Liver (tissue), 9 donors: Measurements from ENCODE around the gene CRELD2. TPM values are rescaled to one million over a fixed set of nuclear protein-coding genes. Genes with fewer than 3 reads are reported as not detected.
A peak's percentile ranks its signal among the peaks of the same experiment; 100 is the strongest.

ENCODE experiments used
- DNase-seq: peaks from one replicate; pipeline ENCODE4 v3.0.0-alpha.2; 2017; ENCODE audit warnings: low spot score
- H3K27ac ChIP-seq, 2 donors: one replicate each; pipeline ENCODE4 v1.7.0; 2013; ENCODE audit warnings: inconsistent platforms in 2 of 2, low read length in 2 of 2, control low read depth in 1 of 2, low read depth in 1 of 2, mild to moderate bottlenecking in 1 of 2
- H3K27me3 ChIP-seq, 4 donors: one replicate each; pipeline versions ENCODE4 v1.6.1 to v1.7.0; 2013; ENCODE audit warnings: low read length in 3 of 4, inconsistent platforms in 1 of 4, mild to moderate bottlenecking in 1 of 4, moderate library complexity in 1 of 4; ENCODE audit not compliant: control insufficient read depth in 4 of 4, insufficient read depth in 4 of 4
- H3K36me3 ChIP-seq, 4 donors: one replicate each; pipeline versions ENCODE4 v1.6.1 to v1.7.0; 2013; ENCODE audit warnings: low read length in 3 of 4, mild to moderate bottlenecking in 3 of 4, low read depth in 1 of 4, moderate library complexity in 1 of 4; ENCODE audit not compliant: control insufficient read depth in 4 of 4, insufficient read depth in 3 of 4
- H3K4me1 ChIP-seq, 4 donors: one replicate each; pipeline versions ENCODE4 v1.6.1 to v1.7.0; 2013; ENCODE audit warnings: low read length in 3 of 4, mild to moderate bottlenecking in 3 of 4, moderate library complexity in 1 of 4; ENCODE audit not compliant: control insufficient read depth in 4 of 4, insufficient read depth in 4 of 4
- H3K4me3 ChIP-seq, 3 donors: one replicate each; pipeline versions ENCODE4 v1.6.1 to v1.7.0; 2013; ENCODE audit warnings: low read length in 3 of 3, control low read depth in 1 of 3, low read depth in 1 of 3, mild to moderate bottlenecking in 1 of 3
- H3K9ac ChIP-seq, 2 donors: one replicate each; pipeline ENCODE4 v1.7.0; 2013; ENCODE audit warnings: low read length in 2 of 2, mild to moderate bottlenecking in 2 of 2, moderate library complexity in 2 of 2, control low read depth in 1 of 2, low read depth in 1 of 2
- H3K9me3 ChIP-seq, 4 donors: one replicate each; pipeline versions ENCODE4 v1.6.1 to v1.7.0; 2013; ENCODE audit warnings: low read length in 3 of 4; ENCODE audit not compliant: control insufficient read depth in 4 of 4
- EGR1 ChIP-seq, 2 donors: IDR thresholded peaks; 2 replicates each; pipeline ENCODE4 v1.6.1; 2016 to 2018; ENCODE audit warnings: antibody characterized with exemption in 2 of 2, low read depth in 2 of 2
- FOXA1 ChIP-seq: IDR thresholded peaks from 2 replicates; pipeline ENCODE4 v1.6.1; 2016; ENCODE audit warnings: antibody characterized with exemption
- FOXA2 ChIP-seq: IDR thresholded peaks from 2 replicates; pipeline ENCODE4 v1.6.1; 2016; ENCODE audit warnings: antibody characterized with exemption
- GABPA ChIP-seq, 2 donors: IDR thresholded peaks in 1 of 2; conservative IDR thresholded peaks in 1 of 2; 2 replicates each; pipeline ENCODE4 v1.6.1; 2016; ENCODE audit warnings: antibody characterized with exemption in 2 of 2, mild to moderate bottlenecking in 1 of 2, moderate library complexity in 1 of 2
- HNF4A ChIP-seq, 2 donors: conservative IDR thresholded peaks; 2 replicates each; pipeline ENCODE4 v1.6.1; 2016; ENCODE audit warnings: antibody characterized with exemption in 2 of 2, mild to moderate bottlenecking in 2 of 2
- HNF4G ChIP-seq: IDR thresholded peaks from 2 replicates; pipeline ENCODE4 v1.6.1; 2016; ENCODE audit warnings: antibody characterized with exemption
- JUND ChIP-seq, 2 donors: IDR thresholded peaks; 2 replicates each; pipeline ENCODE4 v1.6.1; 2016; ENCODE audit warnings: antibody characterized with exemption in 2 of 2
- NR2F2 ChIP-seq: IDR thresholded peaks from 2 replicates; pipeline ENCODE4 v1.6.1; 2016; ENCODE audit warnings: antibody characterized with exemption
- RAD21 ChIP-seq, 2 donors: IDR thresholded peaks; 2 replicates each; pipeline ENCODE4 v1.6.1; 2016; ENCODE audit warnings: antibody characterized with exemption in 2 of 2, mild to moderate bottlenecking in 2 of 2
- RXRA ChIP-seq, 2 donors: IDR thresholded peaks; 2 replicates each; pipeline ENCODE4 v1.6.1; 2017 to 2018; ENCODE audit warnings: antibody characterized with exemption in 2 of 2, mild to moderate bottlenecking in 1 of 2
- SP1 ChIP-seq: IDR thresholded peaks from 2 replicates; pipeline ENCODE4 v1.6.1; 2018; ENCODE audit warnings: antibody characterized with exemption, mild to moderate bottlenecking
- TAF1 ChIP-seq: conservative IDR thresholded peaks from 2 replicates; pipeline ENCODE4 v1.6.1; 2016; ENCODE audit warnings: antibody characterized with exemption, mild to moderate bottlenecking
- YY1 ChIP-seq: IDR thresholded peaks from 2 replicates; pipeline ENCODE4 v1.6.1; 2016; ENCODE audit warnings: antibody characterized with exemption, mild to moderate bottlenecking
- WGBS: extraction: QIAGEN DNeasy Blood & Tissue Kit; methylation state at CpG from one replicate; pipeline ENCODE4 v1.1.7; 2013; 5-methylcytosine and 5-hydroxymethylcytosine counted together
- polyA plus RNA-seq, 2 donors: library from polyadenylated mRNA; stranded (reverse) in 1 of 2; unstranded in 1 of 2; fragments of 200-250 nt in 1 of 2; fragments of >200 nt in 1 of 2; fragmentation: Nextera tagmentation in 1 of 2; extraction: Ambion mirVana in 1 of 2; gene quantifications; one replicate each; pipeline versions ENCODE4 v1.2.1 to v1.2.3, GENCODE V29; 2013 to 2015
- total RNA-seq, 2 donors: library from RNA; depleted of rRNA; stranded (reverse); fragments of >200 nt; gene quantifications; one replicate each; pipeline ENCODE4 v1.2.3, GENCODE V29; 2014
- TF ChIP-seq, protein P1 (sequence below): fragments of 150-350 bp; IDR thresholded peaks from 2 replicates; pipeline ENCODE4 v1.5.1; 2017; ENCODE audit warnings: improper control_type of control experiment, low read depth, low read length; ENCODE audit not compliant: missing input control
- TF ChIP-seq, protein P2 (sequence below): IDR thresholded peaks from 2 replicates; pipeline ENCODE4 v1.6.1; 2016; ENCODE audit warnings: antibody characterized with exemption, mild to moderate bottlenecking
- TF ChIP-seq, protein P3 (sequence below): IDR thresholded peaks from 2 replicates; pipeline ENCODE4 v1.6.1; 2016; ENCODE audit warnings: antibody characterized with exemption
- TF ChIP-seq, protein P4 (sequence below): IDR thresholded peaks from 2 replicates; pipeline ENCODE4 v1.6.1; 2016; ENCODE audit warnings: antibody characterized with exemption
- TF ChIP-seq, protein P5 (sequence below): IDR thresholded peaks from 2 replicates; pipeline ENCODE4 v1.6.1; 2016; ENCODE audit warnings: antibody characterized with exemption
- donor health status: healthy.
- donor health status: healthy.
- donor health status: healthy.
- donor health status: healthy.
- donor health status: healthy.

Gene CRELD2
- total and polyA plus RNA-seq, 4 donors, result 17.2 to 98.1 (median 57.1) TPM

DNA sequence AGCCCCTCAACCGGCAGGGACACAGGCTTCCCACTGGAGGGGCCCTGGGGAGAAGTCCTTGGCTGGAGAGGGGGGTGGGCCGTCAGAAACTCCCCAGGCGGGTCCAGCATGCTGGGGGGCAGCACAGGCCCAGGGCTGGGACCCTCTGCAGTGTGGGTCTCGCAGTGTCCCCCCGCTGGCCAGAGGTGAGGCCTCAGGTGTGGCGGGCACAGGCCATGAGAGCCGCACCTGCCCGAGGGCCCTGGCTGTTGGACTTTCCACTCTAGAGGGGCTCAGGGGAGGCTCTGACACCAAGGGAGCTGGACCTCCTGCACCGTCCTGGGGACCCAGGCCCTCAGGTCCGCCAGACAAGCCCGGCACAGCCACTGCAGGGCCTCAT lies 31.5 kb downstream of the CRELD2 start:
- Histone ChIP-seq H3K4me1 (peaks cover 14 to 51% (median 41%) of the 10 kb centered on the region in 4 donors), H3K36me3 (no peaks in the 10 kb centered on the region), H3K9ac (no peak overlapping the region), H3K9me3 (no peaks in the 10 kb centered on the region), H3K27me3 (no peaks in the 10 kb centered on the region), H3K4me3 (no peak overlapping the region), H3K27ac (no peak overlapping the region)
- no peak for TF ChIP-seq FOXA1
- no peak for TF ChIP-seq EGR1 (IDR thresholded peaks at IDR 0.05; ENCODE audit: low read depth in 2 of 2)
- TF ChIP-seq GABPA (IDR thresholded peaks at IDR 0.05 in 1 of 2, conservative IDR thresholded peaks at IDR 0.05 in 1 of 2), result no peak
- WGBS, result 84% methylated on average over 11 of the region's 11 CpGs
- DNase-seq, result no peak

DNA sequence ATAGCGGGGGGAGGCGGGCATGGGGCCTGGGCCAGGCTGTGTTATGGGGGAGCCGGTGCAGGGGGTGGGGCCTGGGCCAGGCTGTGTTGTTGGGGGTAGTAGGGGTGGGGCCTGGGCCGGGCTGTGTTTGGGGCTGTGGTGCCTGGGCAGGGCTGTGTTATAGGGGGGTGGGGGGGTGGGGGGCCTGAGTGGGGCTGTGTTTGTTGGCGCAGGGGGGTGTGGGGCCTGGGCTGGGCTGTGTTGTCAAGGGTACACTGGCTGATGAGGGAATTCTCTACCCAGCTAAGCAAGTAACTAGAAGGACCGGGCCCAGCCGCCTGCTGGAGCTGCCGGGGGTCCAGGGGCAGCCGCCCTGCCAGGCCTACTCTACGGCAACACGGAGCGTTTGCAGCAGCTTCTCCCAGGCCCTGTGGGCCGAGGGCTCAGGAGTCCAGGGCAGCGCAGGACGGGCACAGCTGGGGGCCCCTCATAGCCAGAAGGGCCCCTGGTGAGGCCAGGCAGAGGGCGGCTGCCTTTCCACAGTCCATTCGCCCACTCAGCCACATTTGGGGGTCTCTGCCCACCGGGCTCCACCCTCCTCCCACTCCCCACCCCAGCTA lies 32.1 kb downstream of the CRELD2 start:
- DNase-seq, result no peak
- Histone ChIP-seq H3K27me3 (no peaks in the 10 kb centered on the region), H3K4me3 (no peak overlapping the region), H3K27ac (peak overlapping the region in 1 of 2 donors; percentile 17), H3K9me3 (no peaks in the 10 kb centered on the region), H3K36me3 (no peaks in the 10 kb centered on the region), H3K4me1 (peaks cover 20 to 57% (median 46%) of the 10 kb centered on the region in 4 donors), H3K9ac (no peak overlapping the region)
- TF ChIP-seq TAF1, result no peak
- no peak for TF ChIP-seq FOXA2
- TF ChIP-seq SP1, result no peak
- no peak for TF ChIP-seq HNF4G
- TF ChIP-seq, protein P1, sequence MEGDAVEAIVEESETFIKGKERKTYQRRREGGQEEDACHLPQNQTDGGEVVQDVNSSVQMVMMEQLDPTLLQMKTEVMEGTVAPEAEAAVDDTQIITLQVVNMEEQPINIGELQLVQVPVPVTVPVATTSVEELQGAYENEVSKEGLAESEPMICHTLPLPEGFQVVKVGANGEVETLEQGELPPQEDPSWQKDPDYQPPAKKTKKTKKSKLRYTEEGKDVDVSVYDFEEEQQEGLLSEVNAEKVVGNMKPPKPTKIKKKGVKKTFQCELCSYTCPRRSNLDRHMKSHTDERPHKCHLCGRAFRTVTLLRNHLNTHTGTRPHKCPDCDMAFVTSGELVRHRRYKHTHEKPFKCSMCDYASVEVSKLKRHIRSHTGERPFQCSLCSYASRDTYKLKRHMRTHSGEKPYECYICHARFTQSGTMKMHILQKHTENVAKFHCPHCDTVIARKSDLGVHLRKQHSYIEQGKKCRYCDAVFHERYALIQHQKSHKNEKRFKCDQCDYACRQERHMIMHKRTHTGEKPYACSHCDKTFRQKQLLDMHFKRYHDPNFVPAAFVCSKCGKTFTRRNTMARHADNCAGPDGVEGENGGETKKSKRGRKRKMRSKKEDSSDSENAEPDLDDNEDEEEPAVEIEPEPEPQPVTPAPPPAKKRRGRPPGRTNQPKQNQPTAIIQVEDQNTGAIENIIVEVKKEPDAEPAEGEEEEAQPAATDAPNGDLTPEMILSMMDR, result no peak
- TF ChIP-seq FOXA1, result no peak
- TF ChIP-seq, protein P2, sequence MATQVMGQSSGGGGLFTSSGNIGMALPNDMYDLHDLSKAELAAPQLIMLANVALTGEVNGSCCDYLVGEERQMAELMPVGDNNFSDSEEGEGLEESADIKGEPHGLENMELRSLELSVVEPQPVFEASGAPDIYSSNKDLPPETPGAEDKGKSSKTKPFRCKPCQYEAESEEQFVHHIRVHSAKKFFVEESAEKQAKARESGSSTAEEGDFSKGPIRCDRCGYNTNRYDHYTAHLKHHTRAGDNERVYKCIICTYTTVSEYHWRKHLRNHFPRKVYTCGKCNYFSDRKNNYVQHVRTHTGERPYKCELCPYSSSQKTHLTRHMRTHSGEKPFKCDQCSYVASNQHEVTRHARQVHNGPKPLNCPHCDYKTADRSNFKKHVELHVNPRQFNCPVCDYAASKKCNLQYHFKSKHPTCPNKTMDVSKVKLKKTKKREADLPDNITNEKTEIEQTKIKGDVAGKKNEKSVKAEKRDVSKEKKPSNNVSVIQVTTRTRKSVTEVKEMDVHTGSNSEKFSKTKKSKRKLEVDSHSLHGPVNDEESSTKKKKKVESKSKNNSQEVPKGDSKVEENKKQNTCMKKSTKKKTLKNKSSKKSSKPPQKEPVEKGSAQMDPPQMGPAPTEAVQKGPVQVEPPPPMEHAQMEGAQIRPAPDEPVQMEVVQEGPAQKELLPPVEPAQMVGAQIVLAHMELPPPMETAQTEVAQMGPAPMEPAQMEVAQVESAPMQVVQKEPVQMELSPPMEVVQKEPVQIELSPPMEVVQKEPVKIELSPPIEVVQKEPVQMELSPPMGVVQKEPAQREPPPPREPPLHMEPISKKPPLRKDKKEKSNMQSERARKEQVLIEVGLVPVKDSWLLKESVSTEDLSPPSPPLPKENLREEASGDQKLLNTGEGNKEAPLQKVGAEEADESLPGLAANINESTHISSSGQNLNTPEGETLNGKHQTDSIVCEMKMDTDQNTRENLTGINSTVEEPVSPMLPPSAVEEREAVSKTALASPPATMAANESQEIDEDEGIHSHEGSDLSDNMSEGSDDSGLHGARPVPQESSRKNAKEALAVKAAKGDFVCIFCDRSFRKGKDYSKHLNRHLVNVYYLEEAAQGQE, result no peak
- TF ChIP-seq, protein P3, sequence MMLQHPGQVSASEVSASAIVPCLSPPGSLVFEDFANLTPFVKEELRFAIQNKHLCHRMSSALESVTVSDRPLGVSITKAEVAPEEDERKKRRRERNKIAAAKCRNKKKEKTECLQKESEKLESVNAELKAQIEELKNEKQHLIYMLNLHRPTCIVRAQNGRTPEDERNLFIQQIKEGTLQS, result no peak
- TF ChIP-seq EGR1 (IDR thresholded peaks at IDR 0.05; ENCODE audit: low read depth in 2 of 2), result no peak
- no peak for TF ChIP-seq GABPA (IDR thresholded peaks at IDR 0.05 in 1 of 2, conservative IDR thresholded peaks at IDR 0.05 in 1 of 2)
- TF ChIP-seq HNF4A (conservative IDR thresholded peaks at IDR 0.05), result no peak
- no peak for TF ChIP-seq RAD21 (IDR thresholded peaks at IDR 0.05)
- TF ChIP-seq RXRA (IDR thresholded peaks at IDR 0.05), result no peak
- no peak for TF ChIP-seq JUND (IDR thresholded peaks at IDR 0.05)
- TF ChIP-seq, protein P4, sequence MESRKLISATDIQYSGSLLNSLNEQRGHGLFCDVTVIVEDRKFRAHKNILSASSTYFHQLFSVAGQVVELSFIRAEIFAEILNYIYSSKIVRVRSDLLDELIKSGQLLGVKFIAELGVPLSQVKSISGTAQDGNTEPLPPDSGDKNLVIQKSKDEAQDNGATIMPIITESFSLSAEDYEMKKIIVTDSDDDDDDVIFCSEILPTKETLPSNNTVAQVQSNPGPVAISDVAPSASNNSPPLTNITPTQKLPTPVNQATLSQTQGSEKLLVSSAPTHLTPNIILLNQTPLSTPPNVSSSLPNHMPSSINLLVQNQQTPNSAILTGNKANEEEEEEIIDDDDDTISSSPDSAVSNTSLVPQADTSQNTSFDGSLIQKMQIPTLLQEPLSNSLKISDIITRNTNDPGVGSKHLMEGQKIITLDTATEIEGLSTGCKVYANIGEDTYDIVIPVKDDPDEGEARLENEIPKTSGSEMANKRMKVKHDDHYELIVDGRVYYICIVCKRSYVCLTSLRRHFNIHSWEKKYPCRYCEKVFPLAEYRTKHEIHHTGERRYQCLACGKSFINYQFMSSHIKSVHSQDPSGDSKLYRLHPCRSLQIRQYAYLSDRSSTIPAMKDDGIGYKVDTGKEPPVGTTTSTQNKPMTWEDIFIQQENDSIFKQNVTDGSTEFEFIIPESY, result no peak
- TF ChIP-seq YY1, result no peak
- no peak for TF ChIP-seq NR2F2
- TF ChIP-seq, protein P5, sequence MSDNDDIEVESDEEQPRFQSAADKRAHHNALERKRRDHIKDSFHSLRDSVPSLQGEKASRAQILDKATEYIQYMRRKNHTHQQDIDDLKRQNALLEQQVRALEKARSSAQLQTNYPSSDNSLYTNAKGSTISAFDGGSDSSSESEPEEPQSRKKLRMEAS, result no peak
- WGBS, result 86% methylated on average over 18 of the region's 18 CpGs
